NOMO-1 treated with dmso at 0.1 percent for 144 hours (cell line): ENCODE results near the gene CDK19.
"Not testable (repeated sequence)": the region's sequence is repeated elsewhere in the genome, so short reads cannot be mapped to it uniquely, and the experiment has no call there.

ENCODE experiments used
- DNase-seq: peaks from one replicate; lab custom pipeline; 2025; ENCODE audit not compliant: unreplicated experiment; lab: John Stamatoyannopoulos, UW

CDK19 gene

DNA sequence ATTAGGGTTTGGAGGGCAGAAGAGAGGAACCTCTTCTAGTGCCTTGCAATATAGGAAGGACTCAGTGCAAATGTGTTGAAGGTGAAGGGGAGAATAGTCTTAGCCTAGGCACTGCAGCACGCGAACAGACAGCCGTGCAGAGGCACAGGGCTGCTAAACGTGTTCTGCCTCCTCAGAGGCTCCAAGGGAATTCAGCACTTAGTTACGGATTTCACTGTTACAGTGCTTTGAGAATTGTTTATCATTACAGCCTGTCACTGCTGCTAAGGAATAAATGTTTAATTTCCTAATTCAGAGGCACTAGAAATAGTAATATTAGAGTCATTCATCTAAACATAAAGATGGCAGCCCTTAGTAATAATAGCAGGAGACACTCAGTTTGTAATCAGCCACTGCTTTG is 222.5 kb downstream of the CDK19 start:
- DNase-seq: no peak

DNA sequence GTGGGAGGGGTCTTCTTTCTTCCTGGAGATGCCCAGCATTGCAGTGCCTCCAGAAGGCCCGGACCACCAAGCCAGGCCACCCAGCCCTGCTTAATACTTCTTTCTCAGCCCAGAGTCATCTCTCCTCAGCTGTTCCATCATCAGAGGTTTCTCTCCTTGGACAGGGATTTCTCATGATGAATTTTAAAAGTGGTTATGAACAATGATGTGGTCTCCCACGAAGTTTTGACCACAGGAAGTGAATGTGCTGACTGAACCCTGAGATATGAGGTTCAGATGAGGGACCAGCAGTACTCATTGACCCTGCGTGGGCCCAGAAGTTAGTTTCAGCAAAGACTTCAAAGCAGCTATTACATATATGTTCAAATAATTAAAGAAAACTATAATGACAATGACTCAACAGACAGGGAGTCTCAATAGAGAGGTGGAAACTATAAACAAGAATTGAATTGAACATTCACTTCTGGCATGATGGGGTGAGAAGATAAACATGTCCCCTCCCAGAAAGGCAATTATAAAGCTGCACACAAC is 224.4 kb downstream of the CDK19 start:
- DNase-seq: no peak

DNA sequence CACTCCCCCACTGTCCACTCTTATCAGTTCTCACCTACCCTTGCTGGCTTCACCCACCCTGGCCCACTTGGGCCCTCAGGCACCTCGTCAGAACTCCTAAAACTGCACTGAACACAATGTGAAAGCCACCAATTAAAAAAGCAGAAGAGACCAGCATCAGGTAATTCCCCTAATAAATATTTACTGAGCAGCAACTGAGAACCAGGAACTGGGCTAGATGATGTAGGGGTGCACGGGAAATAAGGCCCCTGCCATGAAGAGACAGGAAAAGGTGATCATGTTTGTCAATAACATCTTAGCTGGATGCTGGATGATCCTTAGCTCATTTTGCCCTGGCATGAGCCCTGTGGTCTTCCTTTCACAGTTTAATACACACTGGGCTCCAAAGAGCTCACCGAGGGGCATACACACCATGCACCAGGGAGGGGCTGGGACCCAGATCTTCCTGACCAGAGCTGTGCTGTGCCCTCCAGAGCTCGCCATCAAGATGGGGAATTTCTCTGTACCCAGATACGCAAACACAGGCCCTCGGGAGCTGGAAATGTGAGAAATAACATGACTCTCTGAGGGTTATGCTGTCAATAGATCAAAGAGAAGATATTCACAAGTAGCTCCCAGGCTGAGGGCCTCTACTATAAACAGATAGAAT is 225.3 kb downstream of the CDK19 start:
- no peak for DNase-seq

DNA sequence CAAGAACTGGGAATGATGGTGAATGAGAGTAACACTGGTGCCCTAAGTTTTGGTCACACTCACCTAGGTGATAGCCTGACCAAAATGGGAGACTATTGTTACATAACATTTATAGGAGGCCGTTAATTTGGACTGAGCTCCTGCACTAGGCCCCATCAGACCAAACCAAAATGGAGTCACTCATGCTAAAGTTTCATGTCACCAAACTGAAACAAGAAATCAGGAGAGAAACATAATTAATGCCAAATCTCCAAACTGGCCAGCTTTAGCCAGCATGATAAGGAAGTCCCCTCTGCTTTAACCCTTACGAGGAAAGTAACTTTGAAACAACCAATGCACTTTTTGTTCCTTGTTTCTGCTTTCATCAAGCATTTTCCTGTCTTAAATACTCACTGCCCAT is 227.9 kb downstream of the CDK19 start:
- DNase-seq: no peak

DNA sequence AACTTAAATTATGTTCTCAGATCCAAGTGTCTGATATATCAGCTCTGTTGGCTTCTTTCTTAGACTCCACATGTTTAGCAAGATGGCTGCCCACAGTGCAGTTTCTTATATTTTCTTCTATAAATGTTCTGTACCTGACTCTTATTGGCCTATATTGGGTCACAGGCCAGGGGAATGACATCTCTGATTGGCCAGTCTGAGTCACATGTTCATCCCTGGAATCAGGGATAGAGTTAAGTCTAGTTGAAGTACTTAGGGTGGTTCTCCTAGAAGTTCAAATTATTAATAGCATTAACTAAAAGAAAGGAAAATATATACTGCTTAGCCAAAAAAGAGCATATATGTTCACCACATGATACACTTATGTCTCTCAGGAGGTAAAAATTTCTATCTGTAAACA is 233.6 kb downstream of the CDK19 start:
- no peak for DNase-seq

GRCh38 chr6:110577596-110578167 is 237.6 kb downstream of the CDK19 start:
- DNase-seq: not testable (repeated sequence)

DNA sequence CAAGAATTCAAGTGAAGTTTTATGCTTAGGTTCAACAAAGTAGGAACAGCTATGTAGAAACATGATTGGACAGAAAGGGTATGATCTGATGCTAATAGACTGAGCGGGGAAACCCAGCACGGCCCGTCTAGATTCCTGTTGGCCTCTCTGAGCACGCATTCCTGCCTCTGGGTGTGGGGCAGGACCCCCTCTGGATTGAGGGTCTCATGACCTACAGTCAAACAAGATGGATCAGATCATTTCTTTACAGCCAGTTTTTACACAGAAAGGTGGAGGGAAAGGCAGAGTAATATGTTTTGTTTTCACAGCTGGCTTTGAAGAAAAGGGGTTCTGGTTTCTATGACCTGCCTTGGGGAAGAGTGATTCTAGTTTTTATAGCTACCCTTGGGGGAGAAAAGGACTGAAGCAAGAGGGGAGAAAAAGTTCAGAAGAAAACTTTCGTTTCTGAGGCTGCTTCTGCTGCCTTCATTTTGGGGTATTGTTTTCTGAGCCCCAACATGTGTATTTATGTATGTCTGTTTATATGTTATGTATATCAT is 239.3 kb downstream of the CDK19 start:
- no peak for DNase-seq

DNA sequence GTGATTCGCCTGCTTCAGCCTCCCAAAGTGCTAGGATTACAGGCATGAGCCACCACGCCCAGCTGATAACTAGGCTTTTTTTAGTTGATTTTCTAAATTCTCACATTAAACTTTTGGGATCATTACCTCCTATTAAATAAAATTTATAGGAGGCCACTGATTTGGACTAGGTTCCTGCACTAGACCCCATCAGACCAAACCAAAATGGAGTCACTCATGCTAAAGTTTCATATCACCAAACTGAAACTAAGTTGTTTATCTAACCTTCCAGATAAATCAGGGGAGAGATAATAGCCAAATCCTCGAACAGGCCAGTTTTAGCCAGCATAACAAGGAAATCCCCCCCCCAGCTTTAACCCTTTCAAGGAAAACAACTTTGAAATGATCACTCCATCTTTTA is 240.5 kb downstream of the CDK19 start:
- DNase-seq: no peak

GRCh38 chr6:110573537-110573936 is 241.7 kb downstream of the CDK19 start:
- DNase-seq: no peak

- DNase-seq: no peak
These were observed 242.1 kb downstream of the CDK19 start for GRCh38 chr6:110573136-110573535.

DNA sequence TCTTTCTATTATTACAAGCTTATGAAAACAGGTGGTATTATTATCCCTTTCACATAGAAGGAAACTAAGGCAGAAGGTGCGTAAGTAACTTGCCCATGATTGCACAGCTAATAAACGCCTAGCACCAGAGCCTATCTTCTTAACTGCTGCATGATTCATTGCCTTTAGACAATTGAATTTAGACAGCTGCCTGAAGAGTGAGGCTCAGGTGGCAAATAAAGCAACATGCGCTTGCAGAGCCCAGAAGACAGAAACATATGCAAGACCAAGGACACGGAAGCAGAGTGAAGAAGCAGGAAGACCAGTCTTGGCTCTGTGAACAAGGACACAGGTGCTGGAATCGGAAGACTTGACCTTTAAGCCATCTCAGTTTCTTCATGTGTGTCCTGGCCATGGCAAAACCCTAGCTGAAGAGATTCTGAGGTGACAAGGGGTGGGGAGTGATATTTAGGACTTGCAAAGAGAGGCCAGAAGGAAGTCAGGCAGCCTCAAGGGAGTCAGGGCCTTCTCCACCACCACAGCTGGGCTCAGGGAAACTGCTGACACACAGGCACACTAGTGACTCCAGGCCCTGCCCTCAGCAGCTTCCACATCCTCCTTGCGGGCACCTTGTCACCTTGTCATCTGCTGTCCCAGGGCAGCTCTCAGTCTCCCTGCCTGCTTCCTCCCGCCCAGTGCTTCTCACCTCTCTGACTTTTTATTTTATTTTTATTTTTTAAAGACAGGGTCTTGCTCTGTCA is 247.1 kb downstream of the CDK19 start:
- DNase-seq: no peak

GRCh38 chr6:110566346-110567125 is 248.7 kb downstream of the CDK19 start:
- DNase-seq: no peak

DNA sequence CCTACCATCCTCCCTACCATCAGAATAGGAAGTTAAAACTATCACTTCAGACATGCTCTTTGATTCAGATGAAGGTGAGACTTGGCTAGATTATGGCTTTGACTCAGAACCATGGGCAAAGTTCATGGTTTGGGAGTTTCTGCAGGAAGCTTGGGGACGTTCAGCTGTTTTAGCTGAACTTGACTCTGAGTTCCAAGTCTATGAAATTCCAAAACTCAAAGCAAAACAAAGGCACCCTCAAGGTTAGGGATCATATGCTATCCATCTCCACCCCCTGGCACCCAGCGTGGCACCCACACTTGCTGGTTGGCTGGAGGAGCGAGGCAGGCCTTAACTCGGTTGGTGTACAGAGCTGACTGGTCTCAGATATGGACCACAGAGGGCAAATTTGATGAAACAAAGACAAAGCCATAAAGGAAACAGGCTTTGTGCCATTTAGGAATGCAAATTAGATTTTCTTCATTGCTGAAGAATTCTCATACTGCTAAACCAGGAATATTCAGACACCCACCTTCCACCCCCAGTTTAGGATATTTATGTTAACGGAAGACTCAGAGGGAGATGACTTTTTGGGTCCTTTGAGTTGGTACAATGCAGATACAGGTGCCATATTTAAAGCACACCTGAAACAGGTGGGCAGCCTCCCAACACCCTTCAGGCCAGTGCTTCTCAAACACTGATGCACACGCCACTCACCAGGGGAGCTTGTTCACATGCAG is 250.4 kb downstream of the CDK19 start:
- DNase-seq: no peak

- DNase-seq: no peak
These were observed 251.6 kb downstream of the CDK19 start for GRCh38 chr6:110563711-110564110.

DNA sequence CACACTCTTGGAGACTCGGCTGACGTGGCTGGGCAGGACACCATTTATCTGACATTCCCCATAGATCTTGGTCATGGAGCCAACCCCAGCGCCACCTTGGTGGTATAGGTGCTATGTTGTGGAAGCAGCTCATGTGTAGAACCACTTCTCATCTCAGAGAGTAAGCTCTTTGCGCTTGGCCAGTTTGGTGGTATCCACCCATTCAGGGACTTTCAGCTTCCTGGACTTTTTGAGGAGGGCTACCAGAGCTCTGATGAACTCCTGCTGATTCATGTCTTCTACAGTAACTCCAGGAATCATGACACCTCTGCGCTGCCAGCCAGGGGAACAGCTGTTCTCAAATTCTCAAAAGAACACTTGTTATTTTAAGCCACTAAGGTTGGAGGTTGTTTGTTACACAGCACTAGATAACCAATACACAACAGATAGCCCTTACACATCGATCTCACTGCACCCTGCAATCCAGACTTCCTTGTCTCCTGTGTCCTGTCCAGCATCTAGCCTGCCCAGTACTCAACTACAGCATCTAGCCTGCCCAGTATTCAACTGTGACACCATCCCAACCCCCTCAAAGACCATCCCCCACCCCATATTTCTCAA is 252.9 kb downstream of the CDK19 start:
- DNase-seq: no peak

DNA sequence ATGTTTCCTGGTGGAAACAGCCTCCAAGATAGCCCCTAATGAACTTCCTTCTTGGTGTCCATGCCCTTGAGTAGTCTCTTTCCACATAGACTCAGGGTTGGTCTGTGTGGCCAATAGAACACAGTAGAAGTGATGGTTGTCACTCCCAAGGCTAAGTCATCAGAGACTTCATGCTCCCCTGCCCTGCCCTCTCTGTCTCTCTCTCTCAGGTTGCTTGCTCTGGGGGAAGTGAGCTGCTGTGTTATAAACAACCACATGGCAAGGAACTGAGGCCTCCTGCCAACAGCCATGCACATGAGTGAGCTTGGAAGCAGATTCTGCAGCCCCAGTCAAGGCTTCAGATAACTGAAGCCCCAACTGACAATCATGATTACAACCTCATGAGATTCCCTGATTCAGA is 253.6 kb downstream of the CDK19 start:
- DNase-seq: no peak

GRCh38 chr6:110561008-110561396 is 254.3 kb downstream of the CDK19 start:
- DNase-seq: no peak

DNA sequence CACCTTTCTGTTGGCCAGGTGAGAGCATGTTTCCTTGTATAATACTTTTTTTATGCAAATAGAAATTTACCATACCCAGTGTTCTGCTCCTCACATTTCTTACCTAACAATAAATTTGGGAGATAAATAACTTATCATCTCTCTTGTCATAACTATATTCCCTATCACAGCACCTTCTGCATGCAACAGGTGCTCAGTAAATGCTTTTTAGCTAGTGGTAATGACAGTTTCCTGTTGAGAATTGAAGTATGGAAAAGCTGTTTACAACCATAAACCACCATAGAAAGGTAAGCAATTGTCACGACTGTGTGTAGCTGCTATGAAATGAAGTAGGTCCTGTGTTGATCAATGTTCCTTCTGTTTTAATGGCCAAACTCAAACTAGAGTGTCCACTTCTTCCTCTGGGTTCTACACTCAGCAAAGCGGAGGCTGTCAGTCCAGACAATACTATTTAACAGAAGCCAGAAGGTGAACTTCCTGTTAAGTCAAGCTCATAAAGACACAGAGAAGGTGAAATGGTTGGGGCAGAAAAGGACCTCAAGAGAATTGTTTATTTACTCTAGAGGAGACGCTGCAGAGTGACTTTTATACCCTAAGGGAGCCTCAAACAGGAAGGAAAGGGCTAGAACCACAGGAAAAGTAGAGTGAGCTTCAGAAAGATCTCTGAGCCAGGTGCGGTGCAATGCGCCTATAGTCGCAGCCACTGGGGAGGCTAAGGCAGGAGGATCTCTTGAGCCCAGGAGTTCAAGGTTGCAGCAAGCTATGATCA is 254.8 kb downstream of the CDK19 start:
- DNase-seq: no peak
